MM.1S (cell line): Measurements from ENCODE around the gene APOBEC3G.

Experiments used
- EZH2 ChIP-seq: fragments of 300-600 bp; sonication (generic); optimal IDR thresholded peaks from 2 replicates; pipeline ENCODE3; 2017; ENCODE audit warnings: low read depth, mild to moderate bottlenecking, antibody characterized with exemption, low read length, mixed read lengths
- EZH2phosphoT487 ChIP-seq: fragments of 300-600 bp; sonication (generic); IDR thresholded peaks from 2 replicates; pipeline ENCODE4 v1.6.1; 2018; ENCODE audit warnings: antibody characterized with exemption, low read length
- TF ChIP-seq, protein P1 (sequence below): fragments of 300-600 bp; sonication (generic); IDR thresholded peaks from 2 replicates; pipeline ENCODE4 v1.5.1; 2016; ENCODE audit warnings: antibody characterized with exemption, low read length, mixed read lengths

DNA sequence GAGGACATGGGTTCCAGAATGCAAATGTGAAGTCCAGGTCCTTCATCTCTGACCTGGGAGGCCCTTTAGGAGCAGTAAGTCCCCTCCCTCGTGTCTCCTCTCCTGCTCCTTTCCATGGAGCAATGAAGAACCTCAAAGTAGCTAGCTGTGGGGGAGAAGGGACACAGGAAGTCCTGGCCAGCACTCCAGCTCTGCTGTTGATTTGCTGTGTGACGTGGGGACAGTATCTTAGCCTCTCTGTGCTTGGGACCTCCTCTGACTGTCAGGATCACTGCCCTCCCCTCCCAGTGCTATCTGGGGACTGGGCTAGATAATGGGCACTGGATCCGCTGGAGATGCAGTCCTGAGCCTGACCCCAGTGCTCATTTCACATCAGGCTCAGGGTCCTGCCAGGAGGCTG, 18.9 kb downstream of the APOBEC3G start:
- TF ChIP-seq, protein P1, sequence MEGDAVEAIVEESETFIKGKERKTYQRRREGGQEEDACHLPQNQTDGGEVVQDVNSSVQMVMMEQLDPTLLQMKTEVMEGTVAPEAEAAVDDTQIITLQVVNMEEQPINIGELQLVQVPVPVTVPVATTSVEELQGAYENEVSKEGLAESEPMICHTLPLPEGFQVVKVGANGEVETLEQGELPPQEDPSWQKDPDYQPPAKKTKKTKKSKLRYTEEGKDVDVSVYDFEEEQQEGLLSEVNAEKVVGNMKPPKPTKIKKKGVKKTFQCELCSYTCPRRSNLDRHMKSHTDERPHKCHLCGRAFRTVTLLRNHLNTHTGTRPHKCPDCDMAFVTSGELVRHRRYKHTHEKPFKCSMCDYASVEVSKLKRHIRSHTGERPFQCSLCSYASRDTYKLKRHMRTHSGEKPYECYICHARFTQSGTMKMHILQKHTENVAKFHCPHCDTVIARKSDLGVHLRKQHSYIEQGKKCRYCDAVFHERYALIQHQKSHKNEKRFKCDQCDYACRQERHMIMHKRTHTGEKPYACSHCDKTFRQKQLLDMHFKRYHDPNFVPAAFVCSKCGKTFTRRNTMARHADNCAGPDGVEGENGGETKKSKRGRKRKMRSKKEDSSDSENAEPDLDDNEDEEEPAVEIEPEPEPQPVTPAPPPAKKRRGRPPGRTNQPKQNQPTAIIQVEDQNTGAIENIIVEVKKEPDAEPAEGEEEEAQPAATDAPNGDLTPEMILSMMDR, result no peak
- TF ChIP-seq EZH2phosphoT487 (no peak), EZH2 (no peak)
